Stimulated activated CD4-positive, alpha-beta T cell treated with anti-CD3 and anti-CD28 coated beads, Interleukin-2, amount 100 ng/mL, for 4 hours (primary cell): ENCODE results near the gene HDAC11.

Experiments
- DNase-seq: peaks from one replicate; pipeline ENCODE4 v3.0.0-alpha.2; 2020; ENCODE audit warnings: low read depth

The HDAC11 gene

DNA sequence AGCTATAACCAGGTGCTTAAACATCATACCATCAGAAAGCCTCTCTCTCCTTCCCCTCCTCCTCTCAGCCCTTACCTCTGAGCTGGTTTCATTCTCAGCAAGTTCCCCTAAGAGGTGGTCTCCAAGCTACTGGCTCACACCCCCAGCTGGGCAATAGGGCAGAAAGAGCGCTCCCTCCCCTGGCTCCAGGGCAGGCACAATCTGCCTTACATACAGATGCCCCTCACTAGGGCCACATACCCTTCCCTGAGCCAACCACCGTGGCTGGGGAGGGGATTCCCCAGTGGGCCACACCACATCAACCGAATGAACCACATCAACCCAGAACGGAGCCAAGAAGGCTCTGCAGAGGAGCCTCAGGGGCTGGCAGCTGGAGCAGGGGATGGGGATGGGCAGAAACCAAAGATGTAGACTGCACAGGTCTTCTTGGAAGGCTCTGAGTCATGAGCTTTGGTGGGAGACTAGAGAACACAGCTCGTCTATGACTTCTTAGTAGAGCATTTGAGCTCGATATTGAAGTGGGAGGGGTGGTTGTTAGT, 64.3 kb downstream of the HDAC11 start:
- DNase-seq: peak; percentile 22

DNA sequence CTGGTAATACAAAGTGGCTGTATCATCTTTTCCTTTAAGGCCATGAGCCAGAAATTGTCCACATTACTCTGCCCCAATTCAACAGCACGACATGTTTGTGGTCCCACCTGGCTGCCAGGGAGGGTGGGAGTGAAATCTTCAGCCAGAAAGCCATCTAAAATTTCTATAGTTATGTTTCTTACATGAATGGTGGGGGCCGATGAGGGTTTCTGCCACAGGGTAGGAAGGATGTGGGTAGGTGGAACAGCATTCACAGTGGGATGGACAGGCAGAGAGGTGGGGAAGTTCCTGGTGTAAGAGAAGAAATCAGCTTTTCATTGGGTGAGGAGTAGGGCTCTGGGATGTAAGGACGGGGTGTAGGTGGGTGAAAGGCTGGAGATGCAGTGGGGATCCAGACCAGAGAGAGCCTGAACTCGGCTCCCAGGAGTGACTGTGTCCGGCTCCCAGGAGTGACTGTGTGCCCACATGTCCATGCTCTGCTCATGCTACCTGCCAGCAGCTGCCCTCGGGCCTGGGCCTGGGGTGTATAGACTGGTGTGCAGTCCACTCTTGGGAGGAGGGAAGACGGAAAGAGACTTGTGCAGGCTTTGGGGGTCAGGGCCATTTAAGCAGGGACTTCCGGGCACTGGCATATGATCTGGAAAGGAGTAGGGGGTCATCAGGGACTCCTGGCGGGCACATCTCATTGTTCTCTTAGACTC, 65.0 kb downstream of the HDAC11 start:
- DNase-seq: no peak

- DNase-seq: no peak
Observed at GRCh38 chr3:13545952-13546454, 65.9 kb downstream of the HDAC11 start.

DNA sequence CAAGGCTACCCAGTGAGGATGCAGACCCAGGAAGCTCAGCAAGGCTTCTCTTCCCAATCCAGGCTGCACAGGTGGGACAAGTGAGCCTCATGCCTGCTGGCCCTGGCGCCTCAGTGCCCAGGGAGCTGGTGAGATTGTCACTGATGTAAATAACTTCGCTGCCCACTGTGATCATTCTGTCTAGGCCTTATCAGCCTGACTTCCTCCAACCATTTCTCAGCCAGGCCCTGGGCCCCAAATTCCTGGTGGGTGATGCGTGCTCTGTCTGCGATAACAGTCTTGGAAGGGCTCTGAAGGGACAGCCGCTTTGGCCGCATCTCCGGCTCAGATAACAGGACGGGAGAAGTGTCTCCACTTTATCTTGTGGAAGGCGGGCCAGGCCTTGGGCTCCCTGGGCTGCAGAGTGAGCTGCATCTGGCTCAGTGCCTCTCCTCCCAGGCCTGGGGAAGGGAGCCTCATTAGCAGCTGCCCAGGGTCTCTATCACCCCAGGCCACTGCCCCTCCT, 66.6 kb downstream of the HDAC11 start:
- DNase-seq: no peak

DNA sequence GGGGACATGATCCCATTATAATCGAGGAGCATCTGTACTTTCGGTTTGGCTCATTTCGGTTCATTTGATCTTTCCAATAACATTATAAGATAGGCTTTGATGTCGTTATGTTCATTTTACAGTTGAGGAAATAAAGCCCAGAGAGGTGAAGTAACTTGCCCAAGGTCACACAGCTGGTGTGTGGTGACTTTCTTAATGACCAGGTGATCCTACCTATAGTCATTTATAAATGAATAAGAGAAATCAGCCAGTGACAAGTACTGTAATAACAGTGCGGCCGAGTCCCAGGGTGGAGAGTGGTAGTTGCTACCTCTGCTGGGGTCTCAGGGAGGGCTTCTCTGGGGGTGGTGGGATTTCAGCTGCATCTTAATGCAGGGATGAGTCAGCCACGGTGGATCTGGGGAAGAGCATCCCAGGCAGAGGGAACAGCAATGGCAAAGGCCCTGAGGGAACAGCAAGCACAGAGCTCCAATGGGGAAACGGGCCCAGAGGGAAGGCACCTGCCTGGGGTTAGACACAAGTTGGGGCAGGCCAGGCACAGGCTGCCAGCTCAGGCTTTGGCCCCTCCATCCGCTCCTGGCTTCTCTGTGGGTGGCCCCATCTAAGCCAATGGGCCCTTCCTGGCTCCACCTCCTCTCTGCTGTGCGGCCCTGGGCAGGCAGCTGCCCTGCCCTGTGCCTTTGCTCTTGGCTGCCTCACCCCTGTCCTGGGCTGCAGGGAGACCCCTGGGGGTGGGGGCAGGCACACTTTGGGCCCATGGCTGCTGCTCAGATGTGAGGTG, 67.7 kb downstream of the HDAC11 start:
- no peak for DNase-seq

DNA sequence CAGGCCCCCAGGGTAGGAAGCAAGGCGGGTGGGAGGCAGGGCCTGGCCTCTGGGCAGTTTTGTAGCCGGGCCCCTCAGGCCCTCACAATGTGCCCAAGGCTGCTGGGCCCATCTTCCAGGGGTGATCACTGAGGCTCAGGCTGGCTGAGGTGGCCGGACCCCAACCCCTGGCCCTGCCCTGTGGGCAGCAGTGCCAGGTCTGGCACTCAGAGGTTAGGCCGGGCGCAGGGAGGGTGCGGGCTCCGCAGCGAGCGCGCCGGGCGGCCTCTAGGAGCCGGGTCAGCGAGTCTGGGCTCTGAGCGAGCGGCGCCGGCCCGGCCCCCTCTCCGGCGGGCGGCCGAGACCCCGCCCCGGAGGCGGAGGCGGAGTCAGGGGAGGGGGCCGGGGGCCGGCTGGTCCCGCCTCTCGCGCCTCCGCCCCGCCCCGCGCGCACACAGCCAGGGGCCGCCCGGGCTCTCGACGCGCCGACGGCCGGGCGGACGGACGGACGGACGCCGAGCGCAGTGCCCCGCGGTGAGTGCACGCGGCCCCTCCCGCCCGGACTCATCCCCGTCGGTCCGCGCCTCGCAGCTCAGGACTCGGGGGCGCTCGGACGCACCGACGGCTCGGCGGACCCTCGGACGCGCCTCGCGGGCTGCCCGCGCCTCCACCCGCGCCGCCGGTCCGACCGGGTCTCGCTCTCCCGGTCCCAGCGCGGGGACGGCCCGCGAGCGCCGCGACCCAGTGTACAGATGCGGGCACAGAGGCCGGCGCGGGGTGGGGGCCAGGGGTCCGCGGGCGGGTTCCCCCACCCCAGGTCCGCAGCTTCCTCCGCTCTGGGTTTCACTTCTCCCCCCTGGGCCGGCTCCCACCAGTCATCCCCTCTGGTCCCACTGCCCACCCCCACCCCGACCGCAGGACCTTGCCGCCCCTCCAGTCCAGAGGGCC, 68.9 kb downstream of the HDAC11 start, which contains the start of gene FBLN2:
FBLN2 (plus strand) TSS at position 430 of the 927 bp plus-strand sequence. CDS start 21,231 bp downstream, outside the sequence.
- DNase-seq: no peak

GRCh38 chr3:13549623-13550422, 69.7 kb downstream of the HDAC11 start:
- no peak for DNase-seq

DNA sequence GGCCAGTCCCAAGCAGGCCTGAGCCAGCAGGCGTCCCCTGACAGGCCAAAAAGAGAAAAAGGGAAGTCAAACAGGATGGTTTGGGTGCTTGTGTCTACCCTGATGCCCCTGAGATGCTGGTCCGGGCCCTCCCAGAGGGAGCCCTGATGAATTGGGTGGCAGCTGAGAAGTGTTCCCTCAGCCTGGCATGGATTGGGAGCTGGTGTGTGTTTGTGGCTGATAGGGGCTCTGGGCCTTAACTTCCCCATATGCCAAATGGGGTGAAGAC, 70.3 kb downstream of the HDAC11 start:
- no peak for DNase-seq

GRCh38 chr3:13550791-13551360, 70.8 kb downstream of the HDAC11 start:
- DNase-seq: no peak

GRCh38 chr3:13552857-13553652, 72.9 kb downstream of the HDAC11 start:
- no peak for DNase-seq

DNA sequence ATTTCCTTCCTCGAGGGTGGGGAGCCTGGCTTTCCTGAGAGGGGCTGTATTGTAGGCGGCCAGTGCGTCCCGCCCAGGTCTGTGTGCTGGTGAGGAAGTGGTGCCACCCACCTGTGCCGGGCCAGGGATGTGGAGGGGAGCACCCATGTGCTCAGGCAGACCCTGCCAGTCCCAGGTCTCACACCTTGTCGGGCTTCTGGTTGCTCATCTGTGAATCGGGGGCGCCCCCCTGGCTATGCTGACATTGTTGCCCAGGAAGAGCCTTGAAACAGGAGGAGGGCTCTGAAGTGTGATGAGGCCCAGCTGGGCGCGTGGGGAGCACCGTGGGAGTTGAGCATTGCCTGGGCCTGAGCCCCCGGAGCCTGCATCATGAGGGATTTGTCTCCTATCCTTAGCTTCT, 73.6 kb downstream of the HDAC11 start:
- no peak for DNase-seq

GRCh38 chr3:13555753-13556152, 75.6 kb downstream of the HDAC11 start:
- DNase-seq: no peak
